Stimulated activated CD4-positive, alpha-beta T cell treated with anti-CD3 and anti-CD28 coated beads, Interleukin-4, amount 100 ng/mL, for 1 hour (primary cell): ENCODE data around the gene RADX.

ENCODE experiments used
- DNase-seq: peaks from one replicate; pipeline ENCODE4 v3.0.0-alpha.2; 2020

RADX gene

GRCh38 chrX:106696502-106696901 is 84.7 kb downstream of the RADX start:
- DNase-seq = no peak

- no peak for DNase-seq
Observed at GRCh38 chrX:106698693-106699092, 86.9 kb downstream of the RADX start.

- DNase-seq = no peak
Observed at GRCh38 chrX:106702636-106703035, 90.9 kb downstream of the RADX start.

GRCh38 chrX:106706466-106706865 is 94.7 kb downstream of the RADX start:
- DNase-seq = no peak

GRCh38 chrX:106707771-106708454 is 96.1 kb downstream of the RADX start:
- no peak for DNase-seq

GRCh38 chrX:106710771-106711170 is 99.0 kb downstream of the RADX start:
- no peak for DNase-seq

GRCh38 chrX:106711375-106711774 is 99.6 kb downstream of the RADX start:
- DNase-seq = no peak

GRCh38 chrX:106716004-106716403 is 104.2 kb downstream of the RADX start:
- no peak for DNase-seq

- no peak for DNase-seq
Observed at GRCh38 chrX:106716463-106716862, 104.7 kb downstream of the RADX start.

- DNase-seq = no peak
Observed at GRCh38 chrX:106718709-106719108, 106.9 kb downstream of the RADX start.

GRCh38 chrX:106725931-106726330 is 114.2 kb downstream of the RADX start:
- no peak for DNase-seq

- DNase-seq = peak; percentile 15
Observed at GRCh38 chrX:106726485-106727437, 115.0 kb downstream of the RADX start, which contains the start of gene RNF128. RNF128 (plus strand) TSS chrX:106726701; CDS start chrX:106726914, 213 bp downstream.

GRCh38 chrX:106728337-106728736 is 116.6 kb downstream of the RADX start:
- DNase-seq = no peak
